ENCODE results near the gene BRIP1.

- TF ChIP-seq CTCF (IDR thresholded peaks at IDR 0.05) (no peak), POLR2AphosphoS5 (IDR thresholded peaks at IDR 0.05) (no peak)
Measured at GRCh38 chr17:61848247-61848646, 15.1 kb downstream of the BRIP1 start.
